ENCODE results near the gene EMCN.
"Not testable (repeated sequence)": the region's sequence is repeated elsewhere in the genome, so short reads cannot be mapped to it uniquely, and the experiment has no call there.

DNA sequence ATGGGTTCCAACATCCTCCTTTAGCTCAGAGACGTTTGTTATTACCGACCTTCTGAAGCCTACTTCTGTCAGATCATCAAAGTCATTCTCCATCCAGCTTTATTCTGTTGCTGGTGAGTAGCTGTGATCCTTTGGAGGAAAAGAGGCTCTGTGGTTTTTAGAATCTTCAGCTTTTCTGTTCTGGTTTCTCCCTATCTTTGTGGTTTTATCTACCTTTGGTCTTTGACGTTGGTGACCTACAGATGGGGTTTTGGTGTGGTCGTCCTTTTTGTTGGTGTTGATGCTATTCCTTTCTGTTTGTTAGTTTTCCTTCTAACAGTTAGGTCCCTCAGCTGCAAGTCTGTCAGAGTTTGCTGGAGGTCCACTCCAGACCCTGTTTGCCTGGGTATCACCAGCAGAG, 12.3 kb upstream of the EMCN start:
- not testable (repeated sequence) for TF ChIP-seq POLR2A, EP300 (IDR thresholded peaks at IDR 0.05)
- TF ChIP-seq, protein P1, sequence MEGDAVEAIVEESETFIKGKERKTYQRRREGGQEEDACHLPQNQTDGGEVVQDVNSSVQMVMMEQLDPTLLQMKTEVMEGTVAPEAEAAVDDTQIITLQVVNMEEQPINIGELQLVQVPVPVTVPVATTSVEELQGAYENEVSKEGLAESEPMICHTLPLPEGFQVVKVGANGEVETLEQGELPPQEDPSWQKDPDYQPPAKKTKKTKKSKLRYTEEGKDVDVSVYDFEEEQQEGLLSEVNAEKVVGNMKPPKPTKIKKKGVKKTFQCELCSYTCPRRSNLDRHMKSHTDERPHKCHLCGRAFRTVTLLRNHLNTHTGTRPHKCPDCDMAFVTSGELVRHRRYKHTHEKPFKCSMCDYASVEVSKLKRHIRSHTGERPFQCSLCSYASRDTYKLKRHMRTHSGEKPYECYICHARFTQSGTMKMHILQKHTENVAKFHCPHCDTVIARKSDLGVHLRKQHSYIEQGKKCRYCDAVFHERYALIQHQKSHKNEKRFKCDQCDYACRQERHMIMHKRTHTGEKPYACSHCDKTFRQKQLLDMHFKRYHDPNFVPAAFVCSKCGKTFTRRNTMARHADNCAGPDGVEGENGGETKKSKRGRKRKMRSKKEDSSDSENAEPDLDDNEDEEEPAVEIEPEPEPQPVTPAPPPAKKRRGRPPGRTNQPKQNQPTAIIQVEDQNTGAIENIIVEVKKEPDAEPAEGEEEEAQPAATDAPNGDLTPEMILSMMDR (IDR thresholded peaks at IDR 0.05), result not testable (repeated sequence)

Measured in ovary (tissue), 3 donors.